Natural killer cell (primary cell): ENCODE data around the gene HECTD4. TPM values are rescaled to one million over a fixed set of nuclear protein-coding genes. Genes with fewer than 3 reads are reported as not detected.
"Not testable (repeated sequence)": the region's sequence is repeated elsewhere in the genome, so short reads cannot be mapped to it uniquely, and the experiment has no call there.

Source experiments
- ATAC-seq, 3 donors: fragments of 150-1000 bp in 2 of 3; fragments of 200-7000 bp in 1 of 3; cut with Tn5 transposase; 1 replicate in 1 of 3; 2 replicates in 2 of 3; pipeline ENCODE4 v1.10.0; 2021; ENCODE audit warnings: mild to moderate bottlenecking in 2 of 3, moderate library complexity in 2 of 3
- DNase-seq, 2 donors: peaks; one replicate each; pipeline versions ENCODE4 v3.0.0 to v3.0.0-alpha.2; 2013 to 2021; ENCODE audit warnings: mixed read lengths in 1 of 2
- H3K27ac ChIP-seq: one replicate; pipeline ENCODE4 v1.5.1; 2013; ENCODE audit warnings: mild to moderate bottlenecking, low read length
- H3K27me3 ChIP-seq: one replicate; pipeline ENCODE4 v1.6.1; 2013; ENCODE audit warnings: low read length; ENCODE audit not compliant: control insufficient read depth, insufficient read depth
- H3K36me3 ChIP-seq: one replicate; pipeline ENCODE4 v1.6.1; 2013; ENCODE audit warnings: low read length; ENCODE audit not compliant: control insufficient read depth, insufficient read depth
- H3K4me1 ChIP-seq: one replicate; pipeline ENCODE4 v1.6.1; 2013; ENCODE audit warnings: low read length; ENCODE audit not compliant: control insufficient read depth, insufficient read depth
- H3K4me3 ChIP-seq: one replicate; pipeline ENCODE4 v1.5.1; 2013; ENCODE audit warnings: low read length
- H3K9me3 ChIP-seq: one replicate; pipeline ENCODE4 v1.6.1; 2013; ENCODE audit warnings: low read length; ENCODE audit not compliant: control insufficient read depth, insufficient read depth
- H3K27ac Mint-ChIP-seq, 2 donors: one replicate each; pipeline ENCODE4 v1.8.0; 2022; ENCODE audit warnings: mild to moderate bottlenecking in 2 of 2, mixed read lengths in 2 of 2, moderate library complexity in 1 of 2
- H3K27me3 Mint-ChIP-seq, 2 donors: one replicate each; pipeline ENCODE4 v1.8.0; 2022; ENCODE audit warnings: low read depth in 2 of 2, mixed read lengths in 2 of 2
- H3K36me3 Mint-ChIP-seq: one replicate; pipeline ENCODE4 v1.8.0; 2022; ENCODE audit warnings: mixed read lengths
- H3K4me1 Mint-ChIP-seq, 2 donors: one replicate each; pipeline ENCODE4 v1.8.0; 2022; ENCODE audit warnings: mixed read lengths in 2 of 2
- H3K4me3 Mint-ChIP-seq: one replicate; pipeline ENCODE4 v1.8.0; 2022; ENCODE audit warnings: mild to moderate bottlenecking, moderate library complexity, mixed read lengths
- H3K9me3 Mint-ChIP-seq, 2 donors: one replicate each; pipeline ENCODE4 v1.8.0; 2022; ENCODE audit warnings: mixed read lengths in 2 of 2
- CTCF ChIP-seq: fragments of 200-600 bp; IDR thresholded peaks from one replicate; pipeline ENCODE4 v1.8.0; 2022; ENCODE audit warnings: antibody characterized with exemption
- WGBS: methylation state at CpG from one replicate; pipeline ENCODE4 v1.1.7; 2013; ENCODE audit warnings: missing lambda C conversion rate; ENCODE audit not compliant: insufficient coverage; 5-methylcytosine and 5-hydroxymethylcytosine counted together
- intact Hi-C: fragments of 100-400 bp; cut with micrococcal nuclease; formaldehyde crosslinking; loops from one replicate; pipeline ENCODE4 v1.14.2; 2022
- total RNA-seq, 4 donors: library from RNA; stranded (reverse); fragments of 120-200 nt in 1 of 4; gene quantifications; one replicate each; pipeline versions ENCODE4 v1.2.3 to v1.2.4, GENCODE V29; 2013 to 2022

Gene HECTD4
- total RNA-seq, 3 donors from 2014 or later (not counting 1 experiment from before 2014, with no cell fraction given) = 66.9 to 82.6 (median 79.2) TPM

GRCh38 chr12:112409906-112410244, 27.6 kb upstream of the HECTD4 start:
- peaks cover 16% of the 10 kb centered on the region for H3K4me1 ChIP-seq
- H3K9me3 ChIP-seq = no peaks in the 10 kb centered on the region
- Mint-ChIP-seq H3K36me3 (no peaks in the 10 kb centered on the region), H3K4me1 (peaks cover 34 to 35% of the 10 kb centered on the region in 2 donors), H3K27me3 (no peaks in the 10 kb centered on the region), H3K9me3 (no peaks in the 10 kb centered on the region), H3K4me3 (peak overlapping the region; percentile 100), H3K27ac (peak overlapping the region; percentile 97 to 99)
- TF ChIP-seq CTCF = no peak
- ATAC-seq (no peak), DNase-seq (no peak)
- H3K27ac ChIP-seq = no peak overlapping the region
- intact Hi-C loops = loop anchor here (1.0 to 2.0 kb wide), 3 partner anchors 9 to 28 kb away; partner anchors contain the start of gene HECTD4
- no peak overlapping the region for H3K4me3 ChIP-seq
- H3K36me3 ChIP-seq = peaks cover 32% of the 10 kb centered on the region
- no peaks in the 10 kb centered on the region for H3K27me3 ChIP-seq
- WGBS = 95% methylated on average over 12 of the region's 14 CpGs

- 11% methylated on average over 46 of the region's 46 CpGs for WGBS
- H3K27me3 Mint-ChIP-seq = no peaks in the 10 kb centered on the region
- peak within 1 kb of the TSS; percentile 97 to 99 for H3K27ac Mint-ChIP-seq
- Histone ChIP-seq H3K4me3 (peak within 1 kb of the TSS; percentile 59), H3K27me3 (no peaks in the 10 kb centered on the region), H3K9me3 (no peaks in the 10 kb centered on the region), H3K27ac (peak within 1 kb of the TSS; percentile 58), H3K36me3 (peaks cover 38% of the 10 kb centered on the region), H3K4me1 (peaks cover 16% of the 10 kb centered on the region)
- H3K9me3 Mint-ChIP-seq = no peaks in the 10 kb centered on the region
- TF ChIP-seq CTCF = no peak
- H3K36me3 Mint-ChIP-seq = no peaks in the 10 kb centered on the region
- H3K4me3 Mint-ChIP-seq = peak within 1 kb of the TSS; percentile 100
- ATAC-seq (peak; percentile 86 to 94 (median 92)), DNase-seq (peak; percentile 61 to 92)
- peaks cover 34 to 35% of the 10 kb centered on the region in 2 donors for H3K4me1 Mint-ChIP-seq
- intact Hi-C loops = loop anchor here (1.0 to 2.0 kb wide), 3 partner anchors 10 to 27 kb away; partner anchors contain the start of gene HECTD4
These were observed 27.1 kb upstream of the HECTD4 start, which contains the start of gene RPL6 for GRCh38 chr12:112409064-112409905. RPL6 (minus strand) TSS chr12:112409605; CDS start chr12:112408656, 949 bp downstream.

- no peaks in the 10 kb centered on the region for H3K9me3 Mint-ChIP-seq
- H3K27ac Mint-ChIP-seq = peak overlapping the region; percentile 97 to 99
- H3K4me3 ChIP-seq = peak overlapping the region; percentile 59
- WGBS = 13% methylated on average over 5 of the region's 5 CpGs
- H3K36me3 ChIP-seq = peaks cover 40% of the 10 kb centered on the region
- H3K9me3 ChIP-seq = no peaks in the 10 kb centered on the region
- H3K4me1 Mint-ChIP-seq = peaks cover 34 to 35% of the 10 kb centered on the region in 2 donors
- no peaks in the 10 kb centered on the region for H3K27me3 ChIP-seq
- H3K4me3 Mint-ChIP-seq = peak overlapping the region; percentile 100
- intact Hi-C loops = loop anchor here (1.0 to 2.0 kb wide), 3 partner anchors 11 to 26 kb away; partner anchors contain the start of gene HECTD4
- no peaks in the 10 kb centered on the region for H3K27me3 Mint-ChIP-seq
- H3K36me3 Mint-ChIP-seq = no peaks in the 10 kb centered on the region
- H3K27ac ChIP-seq = peak overlapping the region; percentile 58
- H3K4me1 ChIP-seq = peaks cover 16% of the 10 kb centered on the region
- peak in 2 of 3 donors; percentile 48 to 64 for ATAC-seq
- TF ChIP-seq CTCF = no peak
- peak in 1 of 2 donors; percentile 58 for DNase-seq
These were observed 26.4 kb upstream of the HECTD4 start for GRCh38 chr12:112408621-112409020.

- not testable (repeated sequence) for ATAC-seq, H3K27ac ChIP-seq, H3K4me3 ChIP-seq, H3K9me3 ChIP-seq, H3K27me3 ChIP-seq, DNase-seq, H3K27me3 Mint-ChIP-seq, H3K9me3 Mint-ChIP-seq, H3K36me3 Mint-ChIP-seq
- intact Hi-C loops = loop anchor here (2.0 kb wide), 1 partner anchor 21 kb away; no protein-coding TSS in a partner anchor
- Histone ChIP-seq H3K36me3 (peaks cover 40% of the 10 kb centered on the region), H3K4me1 (peaks cover 16% of the 10 kb centered on the region)
- Mint-ChIP-seq H3K27ac (peak overlapping the region; percentile 97 to 99), H3K4me3 (peak overlapping the region; percentile 61), H3K4me1 (peaks cover 34 to 35% of the 10 kb centered on the region in 2 donors)
- 93% methylated on average over 5 of the region's 6 CpGs for WGBS
These were observed 25.5 kb upstream of the HECTD4 start for GRCh38 chr12:112407683-112408082.
